ENCODE results near the gene PRMT9. TPM values are rescaled to one million over a fixed set of nuclear protein-coding genes. Genes with fewer than 3 reads are reported as not detected.

The PRMT9 gene
- total and polyA plus RNA-seq, 10 of the 15 experiments (the other 5 are each of a cell fraction or from before 2014, with no cell fraction given), result 4.1 to 11.8 (median 7.6) TPM

Other genes starting within 250 kb of the PRMT9 start
- 0.11 TPM in 2 replicates for gene EDNRA, start 203.1 kb downstream of the PRMT9 start, total RNA-seq (2014; rRNA removed)
- 0.18 TPM in 2 replicates for gene EDNRA, start 203.1 kb downstream of the PRMT9 start, total RNA-seq (2014; rRNA removed; fragmentation: Illumina TruSeq; extraction: Trizol)
- gene EDNRA, start 203.1 kb downstream of the PRMT9 start, total RNA-seq (2021), result 0.15 and 0.48 TPM in 2 replicates
- 0.01 and 0.09 TPM in 2 replicates for gene EDNRA, start 203.1 kb downstream of the PRMT9 start, polyA plus RNA-seq (2011; rRNA removed)
- 0.05 and 0.19 TPM in 2 replicates for gene EDNRA, start 203.1 kb downstream of the PRMT9 start, polyA plus RNA-seq (2014; fragmentation: Illumina TruSeq; extraction: Trizol)
- gene EDNRA, start 203.1 kb downstream of the PRMT9 start, polyA plus RNA-seq (2014; fragmentation: Nextera tagmentation; extraction: Ambion mirVana), result under 1 TPM; 0.03 to 0.04 TPM
- 0.04 and 0.08 TPM in 2 replicates for gene EDNRA, start 203.1 kb downstream of the PRMT9 start, polyA plus RNA-seq (2014; rRNA removed)
- gene EDNRA, start 203.1 kb downstream of the PRMT9 start, polyA plus RNA-seq (2016; fragmentation: Nextera tagmentation; extraction: Ambion mirVana), result under 1 TPM; 0.29 to 0.32 TPM
- gene TMEM184C, start 66.8 kb downstream of the PRMT9 start, total RNA-seq (2014; rRNA removed), result 14.0 and 16.0 TPM in 2 replicates
- gene TMEM184C, start 66.8 kb downstream of the PRMT9 start, total RNA-seq (2014; rRNA removed; fragmentation: Illumina TruSeq; extraction: Trizol), result 16.1 and 17.0 TPM in 2 replicates
- 18.6 and 20.9 TPM in 2 replicates for gene TMEM184C, start 66.8 kb downstream of the PRMT9 start, total RNA-seq (2021)
- 21.3 and 22.6 TPM in 2 replicates for gene TMEM184C, start 66.8 kb downstream of the PRMT9 start, polyA plus RNA-seq (2011; rRNA removed)
- 19.3 and 23.0 TPM in 2 replicates for gene TMEM184C, start 66.8 kb downstream of the PRMT9 start, polyA plus RNA-seq (2014; fragmentation: Illumina TruSeq; extraction: Trizol)
- 1 to 10 TPM; 3.4 to 4.1 TPM for gene TMEM184C, start 66.8 kb downstream of the PRMT9 start, polyA plus RNA-seq (2014; fragmentation: Nextera tagmentation; extraction: Ambion mirVana)
- 8.4 and 9.9 TPM in 2 replicates for gene TMEM184C, start 66.8 kb downstream of the PRMT9 start, polyA plus RNA-seq (2014; rRNA removed)
- gene TMEM184C, start 66.8 kb downstream of the PRMT9 start, polyA plus RNA-seq (2016; fragmentation: Nextera tagmentation; extraction: Ambion mirVana), result 10 to 100 TPM; 19.6 to 20.5 TPM
- 16.2 and 19.8 TPM in 2 replicates for gene ARHGAP10, start 47.9 kb upstream of the PRMT9 start, total RNA-seq (2014; rRNA removed)
- 20.9 and 23.2 TPM in 2 replicates for gene ARHGAP10, start 47.9 kb upstream of the PRMT9 start, total RNA-seq (2014; rRNA removed; fragmentation: Illumina TruSeq; extraction: Trizol)
- 22.6 and 23.4 TPM in 2 replicates for gene ARHGAP10, start 47.9 kb upstream of the PRMT9 start, total RNA-seq (2021)
- 9.6 and 13.3 TPM in 2 replicates for gene ARHGAP10, start 47.9 kb upstream of the PRMT9 start, polyA plus RNA-seq (2011; rRNA removed)
- gene ARHGAP10, start 47.9 kb upstream of the PRMT9 start, polyA plus RNA-seq (2014; fragmentation: Illumina TruSeq; extraction: Trizol), result 17.7 and 18.2 TPM in 2 replicates
- 1 to 10 TPM; 1.3 to 4.5 TPM for gene ARHGAP10, start 47.9 kb upstream of the PRMT9 start, polyA plus RNA-seq (2014; fragmentation: Nextera tagmentation; extraction: Ambion mirVana)
- 14.2 and 14.5 TPM in 2 replicates for gene ARHGAP10, start 47.9 kb upstream of the PRMT9 start, polyA plus RNA-seq (2014; rRNA removed)
- 10 to 100 TPM; 24.0 to 25.8 TPM for gene ARHGAP10, start 47.9 kb upstream of the PRMT9 start, polyA plus RNA-seq (2016; fragmentation: Nextera tagmentation; extraction: Ambion mirVana)

All from GM12878 (cell line).